A172 (cell line): ENCODE data around the gene CTDNEP1. TPM values are rescaled to one million over a fixed set of nuclear protein-coding genes. Genes with fewer than 3 reads are reported as not detected.
"Not testable (repeated sequence)": the region's sequence is repeated elsewhere in the genome, so short reads cannot be mapped to it uniquely, and the experiment has no call there.

ENCODE experiments used
- DNase-seq: peaks from one replicate; pipeline ENCODE4 v3.0.0-alpha.2; 2015; ENCODE audit warnings: low spot score
- total RNA-seq: library from RNA; depleted of rRNA; stranded (reverse); fragments of >200 nt; shearing (Covaris generic); gene quantifications from 2 replicates; pipeline ENCODE4 v1.2.3, GENCODE V29; 2014

Gene CTDNEP1
- total RNA-seq, 1 experiment from 2014 or later, result 34.2 TPM

DNA sequence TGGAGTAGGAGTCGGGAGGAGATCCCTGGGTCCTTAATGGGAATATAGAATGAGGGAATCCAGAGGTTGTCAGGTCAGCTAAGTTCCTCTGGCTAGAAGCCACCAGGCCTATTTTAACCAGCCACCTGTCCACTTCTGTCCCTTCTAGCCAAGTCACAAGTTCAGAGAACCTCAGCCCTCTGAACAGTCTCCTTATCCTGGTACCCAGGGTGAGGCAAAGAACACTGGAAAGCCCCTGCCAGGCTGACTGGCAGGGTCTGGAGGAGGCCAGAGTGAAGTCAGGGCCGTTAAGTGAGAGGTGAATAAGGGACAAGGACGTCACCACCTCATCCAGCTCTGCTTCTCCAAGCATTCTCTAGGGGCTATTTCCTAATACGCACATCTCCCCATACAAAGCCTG, 2.7 kb downstream of the CTDNEP1 start:
- no peak for DNase-seq

GRCh38 chr17:7246779-7247178, 4.8 kb downstream of the CTDNEP1 start:
- no peak for DNase-seq

DNA sequence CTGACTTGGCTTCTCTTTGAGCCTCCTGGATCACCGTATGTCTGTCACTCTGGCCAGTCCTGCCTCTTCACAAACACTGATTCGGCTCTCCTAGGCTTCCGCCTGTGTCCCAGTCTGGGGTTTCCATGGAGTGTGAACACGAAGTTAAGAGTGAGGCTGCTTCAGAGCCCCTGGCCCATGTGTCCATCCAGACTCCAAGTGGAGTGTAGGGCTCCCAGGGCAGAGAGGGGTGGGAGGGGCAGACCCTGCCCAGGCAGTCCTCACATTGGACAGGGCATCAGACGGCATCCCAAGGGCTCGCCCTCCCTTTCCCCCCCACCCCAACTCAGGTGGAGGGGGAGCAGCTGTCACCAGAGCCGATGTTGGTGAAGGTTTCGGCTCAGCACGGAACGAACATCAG, 7.7 kb downstream of the CTDNEP1 start:
- DNase-seq, result not testable (repeated sequence)

DNA sequence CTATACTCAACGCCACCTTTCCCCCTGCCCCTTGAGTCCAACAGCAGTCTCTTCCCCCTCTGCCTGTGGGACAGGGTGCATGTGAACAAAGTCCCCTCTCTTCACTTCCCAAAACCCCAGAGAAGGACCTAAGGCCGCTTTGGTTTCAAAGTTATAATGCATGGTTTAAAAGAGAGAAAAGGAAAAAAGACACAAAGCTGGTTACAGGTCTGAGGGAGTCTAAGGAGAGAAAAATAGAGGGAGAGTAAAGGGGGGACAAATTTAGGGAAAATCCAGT, 8.1 kb downstream of the CTDNEP1 start:
- DNase-seq, result no peak

- DNase-seq, result peak; percentile 86
Measured at GRCh38 chr17:7242717-7243452, 8.6 kb downstream of the CTDNEP1 start.

DNA sequence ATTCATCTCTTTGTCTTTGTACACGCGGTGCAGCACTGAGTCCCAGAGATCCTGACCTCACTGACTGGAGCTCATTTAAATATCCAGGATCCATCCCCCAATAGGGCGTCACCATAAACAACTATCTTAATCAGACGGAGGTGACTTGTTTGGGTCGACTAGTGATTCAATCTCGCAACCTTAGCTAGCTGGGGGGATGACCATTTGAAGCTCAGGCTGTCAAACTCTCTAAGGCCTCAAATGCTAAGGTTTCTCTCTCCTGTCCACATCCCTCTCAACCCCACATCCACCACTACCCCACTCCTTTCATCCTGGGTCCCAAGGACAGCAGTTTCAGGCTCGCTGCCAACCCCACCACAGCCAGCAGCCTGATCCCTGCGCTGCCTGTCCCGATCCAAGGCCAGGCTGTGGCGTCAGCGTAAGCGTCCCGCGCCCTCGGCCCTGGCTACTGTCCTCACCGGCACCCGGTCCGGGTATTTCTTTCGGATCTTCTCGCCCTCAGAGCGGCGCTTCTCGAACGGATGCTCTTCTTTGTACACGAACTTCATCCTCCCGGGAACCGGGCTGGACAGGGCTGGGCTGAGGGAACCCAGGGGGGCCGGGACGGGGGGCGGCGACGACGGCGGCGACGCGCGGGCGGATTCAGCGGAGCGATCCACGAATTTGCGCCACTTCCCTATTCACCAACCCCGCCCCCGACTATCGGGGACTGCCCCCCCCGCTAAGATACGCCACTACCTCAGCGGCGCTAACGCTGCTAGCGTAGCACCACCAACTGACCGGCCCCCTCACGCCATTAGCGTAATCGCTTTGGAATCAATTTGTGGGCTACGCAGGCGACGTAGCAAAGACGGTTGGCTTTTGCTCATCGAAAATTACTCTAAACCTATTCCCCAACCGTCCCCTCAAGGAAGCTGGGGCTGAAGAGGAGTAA, 9.5 kb downstream of the CTDNEP1 start, which contains the start of gene GABARAP:
Gene GABARAP (minus strand): TSS at position 667 of the 934 bp plus-strand sequence. CDS start 119 bp downstream, at position 548.
- peak; percentile 92 for DNase-seq

- no peak for DNase-seq
Measured at GRCh38 chr17:7241090-7241733, 10.3 kb downstream of the CTDNEP1 start.

GRCh38 chr17:7240375-7240774, 11.2 kb downstream of the CTDNEP1 start:
- no peak for DNase-seq

GRCh38 chr17:7239091-7240027, 12.2 kb downstream of the CTDNEP1 start, which contains the start of gene PHF23:
Gene PHF23 (minus strand): TSS chr17:7239457. CDS start chr17:7239279, 178 bp downstream.
- DNase-seq, result peak; percentile 100

DNA sequence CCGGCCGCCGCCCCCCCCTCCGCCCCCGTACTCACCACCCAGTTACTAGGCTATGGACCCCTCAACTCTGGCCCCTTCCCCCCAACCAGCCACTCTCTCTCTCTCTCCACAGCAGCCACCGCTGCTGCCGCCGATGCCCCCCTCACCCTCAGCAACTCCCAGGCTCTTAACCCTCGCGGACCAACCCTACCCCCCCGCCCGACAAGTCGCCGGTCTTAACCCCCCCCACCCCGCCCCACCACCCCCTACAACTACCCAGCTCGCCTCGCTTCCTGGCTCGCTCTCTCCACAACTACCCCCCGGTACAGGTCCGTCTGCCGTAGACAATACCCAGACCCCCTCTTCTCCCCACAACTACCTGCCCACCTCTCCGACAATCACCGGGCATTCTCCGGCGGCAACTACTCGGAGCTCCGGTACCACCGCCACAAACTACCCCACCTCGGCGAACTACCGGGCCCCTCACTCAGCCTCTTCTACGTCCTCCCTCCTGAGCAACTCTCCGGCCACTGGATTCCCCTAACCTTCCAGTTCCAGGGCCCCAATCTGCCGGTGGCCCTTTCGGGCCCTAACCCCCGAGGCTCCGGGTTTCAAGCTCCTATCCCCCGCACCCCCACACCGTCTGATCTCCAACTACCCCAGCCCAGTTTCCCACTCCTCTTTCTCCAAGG, 13.0 kb downstream of the CTDNEP1 start:
- no peak for DNase-seq

- peak; percentile 54 for DNase-seq
Measured at GRCh38 chr17:7237761-7238419, 13.6 kb downstream of the CTDNEP1 start.

DNA sequence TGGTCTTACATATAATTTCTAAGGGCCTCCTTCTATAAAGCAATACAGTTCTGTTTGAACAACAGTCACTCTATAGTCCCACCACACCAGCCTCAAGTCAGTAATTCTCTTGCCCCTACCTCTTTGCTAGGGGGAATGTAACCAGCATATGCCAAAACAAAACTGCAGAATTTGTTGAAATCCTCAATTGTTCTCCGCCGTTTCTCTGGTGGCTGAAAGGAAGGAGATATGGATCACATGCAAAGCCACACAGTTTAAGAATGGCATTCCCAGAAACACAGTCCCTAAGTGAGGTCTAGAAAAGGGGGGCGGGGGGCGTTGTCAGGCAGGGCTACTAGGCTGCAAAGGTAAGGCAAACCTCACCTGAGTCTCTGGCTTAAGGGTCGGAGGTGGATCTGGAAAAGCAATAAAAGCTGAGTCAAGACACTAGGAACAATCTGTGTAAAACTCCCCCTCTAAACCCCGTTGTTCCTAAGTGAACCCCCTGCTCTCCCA, 14.2 kb downstream of the CTDNEP1 start:
- no peak for DNase-seq

DNA sequence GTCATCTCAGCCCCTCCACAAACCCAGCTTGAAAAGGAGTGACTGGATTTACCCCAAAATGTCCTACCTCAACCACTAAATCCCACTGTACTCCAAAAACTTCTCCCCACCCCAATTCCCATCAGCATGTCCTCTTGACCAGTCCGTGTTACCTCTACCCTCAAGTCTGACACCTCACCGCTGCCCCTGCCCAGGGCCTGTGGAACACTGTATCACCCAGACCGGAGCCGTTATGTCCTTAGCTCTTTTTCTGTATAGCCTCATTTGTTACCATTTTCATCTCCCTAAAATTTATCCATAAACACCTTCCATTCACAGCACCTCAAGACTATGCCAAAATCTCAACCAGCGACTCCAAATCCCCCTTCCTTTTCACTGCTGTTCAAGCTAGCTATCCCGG, 14.7 kb downstream of the CTDNEP1 start:
- DNase-seq, result no peak

DNA sequence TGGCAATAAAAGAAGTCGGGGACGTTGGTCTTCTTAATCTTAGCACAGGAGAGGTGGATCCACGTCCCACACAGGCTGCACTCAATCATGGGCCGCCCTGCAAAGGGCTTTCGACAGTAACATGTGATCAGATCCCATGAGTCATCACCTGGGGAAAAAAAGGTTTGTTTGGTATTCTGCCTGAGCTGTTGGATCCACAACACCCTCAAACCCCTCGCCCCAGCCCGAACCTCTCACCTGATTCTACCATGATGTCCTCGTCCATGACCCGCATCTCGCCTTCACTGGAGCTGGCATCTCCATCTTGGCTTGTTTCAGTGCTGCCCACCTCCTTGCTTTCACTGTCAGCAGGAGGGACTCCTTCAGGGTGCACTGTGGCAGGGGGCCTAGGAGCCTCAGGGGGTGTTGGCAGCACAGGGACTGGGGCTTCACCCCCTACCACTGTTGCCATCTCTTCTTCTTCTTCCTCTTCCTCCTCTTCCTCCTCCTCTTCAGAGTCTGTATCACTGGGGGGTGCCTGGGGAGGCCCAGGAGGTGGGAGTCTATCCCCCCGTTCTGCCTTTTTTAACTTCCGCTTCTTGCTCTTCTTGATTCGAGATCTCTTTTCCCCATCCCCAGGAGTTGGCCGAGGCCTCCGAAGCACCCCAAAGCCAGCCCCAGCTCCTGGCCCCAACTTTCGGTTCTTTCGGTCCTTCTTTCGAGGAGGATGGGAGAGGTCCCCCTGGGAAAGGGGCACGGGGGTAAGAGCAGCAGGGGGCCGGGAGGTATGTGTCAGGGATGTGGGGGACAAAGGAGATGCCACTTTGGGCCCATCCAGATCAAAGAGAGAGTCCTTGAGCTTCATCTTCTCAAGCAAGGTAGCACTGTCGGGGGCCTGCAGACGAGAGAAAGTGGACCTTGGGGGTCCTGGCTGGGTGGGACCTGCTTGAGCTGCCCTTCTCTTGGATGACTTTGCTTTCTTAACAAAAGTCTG, 15.6 kb downstream of the CTDNEP1 start:
- peak; percentile 63 for DNase-seq

DNA sequence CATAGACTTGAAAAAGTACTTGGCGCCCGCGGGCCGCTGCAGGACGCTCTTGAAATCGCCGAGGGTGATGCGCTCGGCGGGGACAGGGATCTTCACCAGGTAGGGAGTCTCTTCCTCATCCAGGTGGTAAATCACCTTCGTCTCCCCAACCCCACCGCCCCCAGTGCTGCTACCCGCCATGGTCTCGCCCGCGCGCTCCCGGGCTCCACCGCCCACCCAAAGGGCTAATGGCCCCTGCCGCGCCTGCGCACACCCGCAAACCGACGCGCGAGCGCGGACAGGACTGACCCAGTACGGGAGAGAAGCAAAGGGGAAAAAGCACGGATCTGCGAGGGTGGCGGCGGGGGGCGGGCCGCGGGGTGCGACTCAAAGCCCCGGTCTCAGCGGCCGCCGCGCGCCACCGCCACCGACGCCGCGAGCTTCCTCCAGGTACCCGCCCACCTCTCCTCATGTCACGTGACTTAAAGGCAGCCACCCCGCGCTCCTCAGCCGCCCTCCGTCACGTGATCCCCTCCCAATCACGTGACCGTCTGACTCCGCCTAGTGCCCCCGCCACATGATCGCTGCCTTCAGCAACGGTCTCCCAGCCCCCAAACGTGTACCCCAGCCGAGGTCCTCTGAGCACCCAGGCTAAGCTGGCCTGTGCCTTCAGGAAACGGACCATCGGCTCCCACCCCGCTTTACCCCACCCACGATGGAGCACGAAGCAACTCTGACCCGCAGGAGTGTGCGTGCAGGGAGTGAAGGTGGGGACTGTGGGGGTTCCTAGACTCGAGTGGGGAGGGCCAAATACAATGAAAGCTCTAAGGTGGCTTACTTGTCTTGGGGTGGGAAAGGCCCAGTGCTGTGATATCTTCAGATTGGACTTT, 17.2 kb downstream of the CTDNEP1 start, which contains the start of gene DVL2:
Gene DVL2 (minus strand): TSS at position 435 of the 869 bp plus-strand sequence. CDS start 255 bp downstream, at position 180.
- DNase-seq, result peak; percentile 93

- no peak for DNase-seq
Measured at GRCh38 chr17:7233701-7234082, 17.8 kb downstream of the CTDNEP1 start.

DNA sequence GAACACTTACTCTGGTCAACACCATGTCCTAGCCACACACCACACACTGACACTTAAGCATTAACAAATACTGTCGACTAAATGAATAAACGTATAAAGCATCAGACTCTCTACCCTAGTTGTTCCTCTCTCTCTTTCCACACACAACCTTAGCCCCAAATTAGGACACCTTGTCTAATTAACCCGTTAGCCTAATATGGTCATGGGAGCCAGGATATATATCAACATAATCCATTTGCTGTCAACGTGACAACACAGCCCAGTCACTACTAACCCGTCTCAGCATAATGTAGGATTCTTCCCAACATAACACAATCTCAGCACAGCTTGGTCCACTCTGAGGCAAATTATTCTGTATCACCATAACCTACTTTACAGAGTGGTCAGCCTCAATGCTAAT, 19.4 kb downstream of the CTDNEP1 start:
- no peak for DNase-seq

GRCh38 chr17:7229504-7229903, 22.0 kb downstream of the CTDNEP1 start:
- no peak for DNase-seq
